GM18505 (cell line): ENCODE measurements around the gene DYNC1I1.

ENCODE experiments used
- ATAC-seq: cut with Tn5 transposase; IDR thresholded peaks from one replicate; pipeline ENCODE4 v1.9.1; 2021; ENCODE audit not compliant: unreplicated experiment
- POLR2A ChIP-seq: IDR thresholded peaks from 4 replicates; pipeline ENCODE4 v1.6.1; 2011; ENCODE audit warnings: borderline replicate concordance; ENCODE audit not compliant: insufficient read depth, insufficient read length; ENCODE audit errors: extremely low read depth

DYNC1I1 gene

GRCh38 chr7:95772298-95772770, at the start of gene DYNC1I1:
Gene DYNC1I1 (plus strand): TSS chr7:95772554. CDS start chr7:95804730, 32,176 bp downstream.
- ATAC-seq, result peak; percentile 88
- no peak for TF ChIP-seq POLR2A

DNA sequence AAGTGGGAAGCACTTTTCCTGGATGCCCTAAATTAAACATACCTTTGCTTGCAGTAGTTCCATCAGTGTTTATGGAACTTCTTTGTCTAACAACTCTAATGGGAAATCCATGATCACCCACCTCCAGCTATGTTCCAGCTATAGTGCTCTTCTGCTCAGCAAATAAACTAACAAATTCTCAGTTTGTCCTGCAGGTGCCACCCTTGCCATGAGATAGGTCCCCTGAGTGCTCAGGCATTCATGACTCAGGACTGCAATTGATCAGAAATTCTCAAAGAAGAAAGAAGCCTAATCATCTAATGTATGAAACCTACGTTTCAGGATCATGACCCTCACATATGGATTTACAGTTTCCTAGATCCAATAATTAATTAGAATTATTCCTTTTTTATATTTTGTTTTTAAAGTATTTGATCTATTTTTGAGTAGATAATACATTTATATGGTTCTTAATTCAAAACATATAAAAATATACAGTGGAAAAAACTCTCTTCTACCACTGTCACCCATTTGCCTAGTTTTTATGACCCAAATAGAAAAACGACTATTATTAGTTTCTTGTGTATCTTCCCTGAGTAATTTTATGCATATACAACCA, 48.7 kb upstream of the DYNC1I1 start:
- no peak for TF ChIP-seq POLR2A
- no peak for ATAC-seq

DNA sequence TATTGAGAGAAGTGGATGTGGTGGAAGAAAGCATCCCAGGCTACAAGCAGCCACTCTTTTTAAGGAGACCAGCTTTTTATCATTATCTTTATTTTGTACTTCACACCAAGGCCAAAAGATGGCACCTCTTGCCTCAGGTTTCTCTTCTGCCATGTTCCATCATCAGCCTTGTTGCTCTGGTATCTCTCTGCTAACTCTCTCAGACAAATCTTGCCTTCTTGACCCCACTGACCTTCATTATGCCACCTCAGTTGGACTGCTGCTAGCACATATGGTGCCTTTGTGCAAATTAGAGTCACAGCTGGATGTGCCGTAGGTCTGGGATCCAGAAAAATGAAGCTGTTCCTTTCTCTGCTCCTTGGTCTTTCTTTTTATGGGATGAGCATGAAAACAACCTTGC, 47.1 kb upstream of the DYNC1I1 start:
- no peak for ATAC-seq
- TF ChIP-seq POLR2A, result no peak

DNA sequence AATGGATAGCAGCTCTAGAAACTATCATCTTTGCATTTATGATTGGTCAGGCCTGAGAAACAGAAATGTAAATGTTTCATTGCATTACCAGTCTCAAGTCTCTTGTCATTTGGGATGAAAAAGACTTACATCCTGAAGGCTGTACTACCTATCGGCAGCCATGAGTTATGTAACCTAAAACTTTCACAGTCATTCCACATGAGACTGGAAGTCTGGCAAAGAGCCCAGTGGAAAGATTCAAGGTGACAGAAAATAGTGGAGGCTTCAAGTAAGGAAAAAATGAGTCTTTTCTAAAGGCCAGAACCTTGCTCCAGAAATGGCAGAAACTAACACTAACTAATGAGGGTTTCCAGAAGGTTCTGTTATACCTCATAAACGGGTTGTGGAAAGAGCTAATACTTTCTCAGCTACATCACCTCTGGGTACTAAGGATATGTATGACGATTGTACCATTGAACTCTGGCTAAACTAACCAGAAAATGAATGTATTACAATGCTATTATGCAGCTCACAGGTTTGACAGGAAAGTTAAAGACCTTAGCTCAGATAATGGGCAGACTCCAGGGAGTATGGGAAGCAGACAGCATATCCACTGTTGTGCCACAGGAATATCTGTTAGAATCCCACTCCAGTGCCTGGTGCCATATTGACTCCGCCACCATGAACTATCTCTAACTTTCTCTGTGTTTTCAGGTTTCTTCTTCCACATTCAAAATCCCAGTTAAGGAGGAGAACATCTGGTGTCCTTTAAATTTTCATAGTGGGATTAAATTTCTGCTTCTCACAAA, 41.7 kb upstream of the DYNC1I1 start:
- ATAC-seq, result no peak
- TF ChIP-seq POLR2A, result no peak

- no peak for ATAC-seq
- no peak for TF ChIP-seq POLR2A
These were observed 35.7 kb upstream of the DYNC1I1 start for GRCh38 chr7:95736635-95737034.

DNA sequence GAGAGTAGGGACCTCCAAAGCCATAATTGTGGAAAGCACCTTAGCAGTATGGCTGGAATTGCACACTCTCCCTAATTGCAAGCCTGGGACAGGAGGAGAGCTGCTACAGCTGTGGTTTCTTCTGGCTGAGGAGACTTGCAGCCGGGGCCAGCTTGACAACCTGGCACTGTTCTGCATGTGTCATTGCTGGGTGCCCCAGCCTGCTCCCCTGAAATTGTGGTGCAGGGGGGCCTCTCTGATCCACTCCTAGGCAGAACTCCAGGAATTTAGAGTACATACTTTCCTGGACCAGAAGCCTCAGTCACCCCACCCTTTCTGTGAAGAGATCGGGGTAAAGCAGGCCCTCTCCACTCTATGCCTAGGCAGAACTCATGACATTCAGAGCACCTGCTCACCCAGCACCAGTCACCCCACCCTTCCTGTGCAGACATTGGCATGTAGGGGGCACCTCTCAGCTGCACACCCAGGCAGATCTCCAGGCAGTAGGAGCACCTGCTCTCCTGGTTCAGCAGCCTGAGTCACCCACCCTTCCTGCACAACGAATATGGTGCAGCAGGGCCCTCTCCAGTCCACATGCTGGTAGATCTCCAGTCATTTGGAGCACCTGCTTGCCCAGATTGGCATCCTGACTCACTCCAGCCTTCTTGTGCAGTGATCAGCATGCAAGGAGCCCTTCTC, 34.4 kb upstream of the DYNC1I1 start:
- no peak for ATAC-seq
- no peak for TF ChIP-seq POLR2A

GRCh38 chr7:95749044-95749443, 23.3 kb upstream of the DYNC1I1 start:
- ATAC-seq, result no peak
- TF ChIP-seq POLR2A, result no peak

DNA sequence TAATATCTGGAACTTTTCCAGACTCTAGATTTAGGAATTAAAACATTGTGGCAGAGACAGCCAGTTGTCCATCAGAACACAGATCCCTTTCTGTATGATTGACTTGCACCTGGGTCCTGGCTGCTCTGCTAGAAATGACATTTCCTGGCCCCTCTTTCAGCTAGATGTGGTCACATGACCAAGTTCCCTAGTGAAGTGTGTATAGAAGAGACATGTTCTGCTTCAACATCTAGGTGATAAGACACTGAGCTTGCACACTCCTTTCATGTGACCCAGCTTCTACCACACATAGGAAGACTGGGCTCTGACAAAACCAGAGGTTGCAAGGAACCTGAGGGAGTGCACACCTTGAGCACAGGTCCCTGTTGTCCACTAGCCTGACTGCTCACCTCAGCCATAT, 22.8 kb upstream of the DYNC1I1 start:
- no peak for ATAC-seq
- TF ChIP-seq POLR2A, result no peak

DNA sequence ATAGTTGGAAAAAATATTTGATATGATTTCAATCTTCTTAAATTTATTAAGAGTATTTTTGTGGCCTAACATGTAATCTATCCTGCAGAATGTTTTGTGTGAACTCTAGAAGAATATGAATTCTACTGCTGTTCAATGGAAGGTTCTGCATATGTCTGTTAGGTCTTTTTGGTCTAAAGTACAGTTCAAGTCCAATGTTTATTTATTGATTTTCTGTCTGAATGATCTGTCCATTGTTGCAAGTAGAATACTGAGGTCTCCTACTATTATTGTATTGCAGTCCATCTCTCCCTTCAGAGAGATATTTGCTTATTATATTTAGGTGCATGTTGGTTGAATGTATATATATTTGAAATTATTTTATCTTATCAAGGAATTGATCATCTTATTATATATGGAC, 18.9 kb upstream of the DYNC1I1 start:
- no peak for ATAC-seq

DNA sequence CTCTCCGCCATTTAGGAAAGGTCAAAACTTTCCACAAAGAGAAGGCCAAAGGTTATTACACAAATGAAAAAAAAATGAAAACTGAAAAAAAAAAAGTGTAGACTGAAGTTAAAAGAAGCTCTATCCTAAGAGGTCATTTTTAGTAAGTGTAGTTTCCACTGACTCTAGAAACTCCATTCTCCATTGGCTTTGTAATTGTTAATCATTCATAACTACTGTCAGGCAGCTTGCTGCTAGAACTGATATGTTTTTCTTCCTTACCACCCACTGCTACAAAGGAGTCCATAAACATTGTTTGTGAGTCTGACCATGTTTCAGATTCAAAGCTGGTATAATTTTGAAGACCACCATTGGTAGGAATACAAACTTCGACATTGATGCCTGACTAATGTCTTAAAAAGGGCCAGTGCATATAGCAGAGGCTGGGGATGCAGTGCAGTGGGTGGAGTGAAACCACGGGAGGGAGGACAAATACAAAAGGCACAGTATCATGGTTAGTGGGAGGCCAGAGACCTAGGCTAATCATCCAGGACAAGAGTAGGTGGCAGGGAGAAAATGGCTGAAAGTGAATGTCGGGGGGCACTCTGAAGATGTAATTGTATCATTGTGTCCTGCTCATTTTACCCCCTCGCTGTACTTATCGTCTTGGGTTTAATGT, 16.9 kb upstream of the DYNC1I1 start:
- ATAC-seq, result no peak
- TF ChIP-seq POLR2A, result no peak

More for the DNA sequence above, 18.9 kb upstream of the DYNC1I1 start:
- TF ChIP-seq POLR2A, result no peak

DNA sequence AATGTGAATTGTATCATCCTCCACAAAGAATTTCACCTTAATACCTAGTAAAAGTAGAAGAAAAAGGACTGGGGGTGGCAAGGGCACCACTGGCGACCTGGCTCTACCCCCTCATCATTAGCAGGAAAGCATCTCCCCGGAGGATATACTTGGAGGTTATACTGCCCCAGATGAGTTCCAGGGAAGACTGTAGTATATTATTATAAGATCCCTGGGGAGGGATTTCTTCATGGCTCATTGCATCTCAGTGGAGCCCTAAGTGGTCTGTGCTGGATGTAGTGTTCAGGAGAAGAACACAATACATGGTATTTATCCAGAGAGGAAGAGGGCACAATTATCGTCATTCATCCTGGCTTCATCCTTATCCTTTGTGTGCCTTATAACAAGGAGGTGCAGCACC, 14.2 kb upstream of the DYNC1I1 start:
- TF ChIP-seq POLR2A, result no peak
- ATAC-seq, result no peak

DNA sequence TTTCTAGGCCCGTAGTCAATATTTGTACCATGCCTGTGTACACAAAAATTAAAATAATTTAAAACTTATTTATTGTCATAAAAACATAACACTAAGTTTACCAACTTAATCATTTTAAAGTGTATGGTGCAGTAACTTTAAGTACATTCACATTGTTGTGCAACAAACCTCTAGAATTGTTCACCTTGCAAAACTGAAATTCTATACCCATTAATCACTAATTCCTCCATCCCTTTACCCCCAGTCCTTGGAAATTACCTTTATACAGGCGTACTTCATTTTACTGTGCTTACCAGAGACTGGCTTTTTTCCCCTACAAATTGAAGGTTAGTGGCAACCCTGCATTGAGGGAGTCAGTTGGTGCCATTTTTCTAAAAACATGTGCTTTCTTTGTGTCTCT, 6.3 kb upstream of the DYNC1I1 start:
- ATAC-seq, result no peak
- TF ChIP-seq POLR2A, result no peak

DNA sequence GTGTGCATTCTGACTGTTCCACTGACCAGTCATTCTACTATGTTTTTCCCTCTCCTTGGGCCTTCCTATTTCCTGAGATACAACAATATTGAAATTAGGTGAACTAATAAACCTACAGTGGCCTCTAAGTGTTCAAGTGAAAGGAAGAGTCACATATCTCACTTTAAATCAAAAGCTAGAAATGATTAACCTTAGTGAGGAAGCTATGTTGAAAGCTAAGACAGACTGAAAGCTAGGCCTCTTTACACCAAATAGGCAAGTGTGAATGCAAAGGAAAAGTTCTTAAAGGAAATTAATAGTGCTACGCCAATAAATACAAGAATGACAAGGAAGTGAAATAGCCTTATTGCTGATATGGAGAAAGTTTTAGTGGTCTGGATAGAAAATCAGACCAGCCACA, 5.7 kb upstream of the DYNC1I1 start:
- no peak for TF ChIP-seq POLR2A
- no peak for ATAC-seq
